HEK293 (cell line): ENCODE measurements around the gene DDX56.
A peak's percentile ranks its signal among the peaks of the same experiment; 100 is the strongest.

Experiments used
- CTCF ChIA-PET: fragments of 350-600 bp; formaldehyde crosslinking; extraction: SDS; loops from one replicate; lab custom pipeline; 2021; ENCODE audit warnings: antibody characterized with exemption; lab: Yijun Ruan, JAX
- POLR2A ChIA-PET: fragments of 300-600 bp; formaldehyde crosslinking; extraction: SDS; loops from one replicate; lab custom pipeline; 2020; ENCODE audit warnings: antibody characterized with exemption, inconsistent platforms; lab: Yijun Ruan, JAX
- H3K27ac ChIP-seq: fragments of 200-500 bp; sonication (Bioruptor generic); 2 replicates; pipeline ENCODE4 v1.5.1; 2014; ENCODE audit warnings: low read depth, low read length, control low read depth, inconsistent platforms; ENCODE audit errors: extremely low read depth
- H3K36me3 ChIP-seq, 2 experiments: fragments of 200-500 bp in 1 of 2; sonication (Bioruptor generic) in 1 of 2; 1 replicate in 1 of 2; 2 replicates in 1 of 2; pipeline ENCODE4 v1.5.1; 2014 to 2017; ENCODE audit warnings: inconsistent platforms in 2 of 2, low read length in 2 of 2; ENCODE audit not compliant: control insufficient read depth in 2 of 2, insufficient read depth in 1 of 2
- H3K4me1 ChIP-seq: fragments of 200-500 bp; sonication (Bioruptor generic); 2 replicates; pipeline ENCODE4 v1.5.1; 2014; ENCODE audit warnings: mild to moderate bottlenecking, low read length, inconsistent platforms; ENCODE audit not compliant: control insufficient read depth, insufficient read depth
- H3K4me3 ChIP-seq: 2 replicates; pipeline ENCODE4 v1.5.1; 2011; ENCODE audit warnings: low read depth, mild to moderate bottlenecking, control low read depth, low read length, moderate library complexity
- H3K9me3 ChIP-seq: fragments of 200-500 bp; sonication (Bioruptor generic); 2 replicates; pipeline ENCODE4 v1.5.1; 2014; ENCODE audit warnings: low read depth, low read length, inconsistent platforms; ENCODE audit not compliant: control insufficient read depth, insufficient read depth
- BCL6B ChIP-seq: fragments of 450-650 bp; formaldehyde crosslinking; IDR thresholded peaks from 2 replicates; pipeline ENCODE4 v1.5.1; 2017; ENCODE audit warnings: missing biosample characterization, missing genetic modification characterization
- KLF7 ChIP-seq: fragments of 450-650 bp; formaldehyde crosslinking; IDR thresholded peaks from 2 replicates; pipeline ENCODE4 v1.5.1; 2016; ENCODE audit warnings: missing biosample characterization, missing genetic modification characterization, borderline replicate concordance
- SCRT1 ChIP-seq: fragments of 450-650 bp; formaldehyde crosslinking; IDR thresholded peaks from 2 replicates; pipeline ENCODE4 v1.5.1; 2016; ENCODE audit warnings: missing biosample characterization, missing genetic modification characterization, borderline replicate concordance
- TRIM28 ChIP-seq: IDR thresholded peaks from 2 replicates; pipeline ENCODE4 v1.6.1; 2011; ENCODE audit warnings: low read length, control low read depth, borderline replicate concordance
- ZBTB6 ChIP-seq: fragments of 450-650 bp; formaldehyde crosslinking; IDR thresholded peaks from 2 replicates; pipeline ENCODE4 v1.5.1; 2017; ENCODE audit warnings: missing biosample characterization, missing genetic modification characterization
- ZNF155 ChIP-seq: fragments of 450-650 bp; formaldehyde crosslinking; IDR thresholded peaks from 2 replicates; pipeline ENCODE4 v1.5.1; 2016; ENCODE audit warnings: missing biosample characterization, missing genetic modification characterization
- ZNF184 ChIP-seq: fragments of 450-650 bp; IDR thresholded peaks from 2 replicates; pipeline ENCODE4 v1.5.1; 2018; ENCODE audit warnings: missing biosample characterization, mild to moderate bottlenecking, missing genetic modification characterization
- ZNF221 ChIP-seq: fragments of 450-650 bp; formaldehyde crosslinking; IDR thresholded peaks from 2 replicates; pipeline ENCODE4 v1.5.1; 2017; ENCODE audit warnings: missing biosample characterization, missing genetic modification characterization, borderline replicate concordance
- ZNF223 ChIP-seq: fragments of 450-650 bp; formaldehyde crosslinking; IDR thresholded peaks from 2 replicates; pipeline ENCODE4 v1.5.1; 2016; ENCODE audit warnings: missing biosample characterization, missing genetic modification characterization
- ZNF248 ChIP-seq: fragments of 450-650 bp; formaldehyde crosslinking; IDR thresholded peaks from 2 replicates; pipeline ENCODE4 v1.5.1; 2017; ENCODE audit warnings: missing biosample characterization, missing genetic modification characterization
- ZNF341 ChIP-seq: fragments of 450-650 bp; formaldehyde crosslinking; IDR thresholded peaks from 2 replicates; pipeline ENCODE4; 2016; ENCODE audit warnings: low read depth, missing biosample characterization, missing genetic modification characterization
- ZNF362 ChIP-seq: fragments of 450-650 bp; formaldehyde crosslinking; IDR thresholded peaks from 2 replicates; pipeline ENCODE4 v1.5.1; 2016; ENCODE audit warnings: missing biosample characterization, missing genetic modification characterization
- ZNF404 ChIP-seq: fragments of 450-650 bp; formaldehyde crosslinking; IDR thresholded peaks from 2 replicates; pipeline ENCODE4 v1.5.1; 2017; ENCODE audit warnings: missing biosample characterization, missing genetic modification characterization
- ZNF426 ChIP-seq: fragments of 450-650 bp; formaldehyde crosslinking; IDR thresholded peaks from 2 replicates; pipeline ENCODE4 v1.5.1; 2017; ENCODE audit warnings: missing biosample characterization, missing genetic modification characterization, mild to moderate bottlenecking, inconsistent platforms, moderate library complexity
- ZNF514 ChIP-seq: fragments of 450-650 bp; formaldehyde crosslinking; IDR thresholded peaks from 2 replicates; pipeline ENCODE4 v1.5.1; 2016; ENCODE audit warnings: missing biosample characterization, missing genetic modification characterization
- ZNF548 ChIP-seq: fragments of 450-650 bp; formaldehyde crosslinking; IDR thresholded peaks from 2 replicates; pipeline ENCODE4 v1.5.1; 2016; ENCODE audit warnings: missing biosample characterization, missing genetic modification characterization
- ZNF670 ChIP-seq: fragments of 450-650 bp; formaldehyde crosslinking; IDR thresholded peaks from 2 replicates; pipeline ENCODE4 v1.5.1; 2016; ENCODE audit warnings: missing biosample characterization, missing genetic modification characterization, low read depth
- ZNF776 ChIP-seq: fragments of 450-650 bp; formaldehyde crosslinking; IDR thresholded peaks from 2 replicates; pipeline ENCODE4 v1.5.0; 2017; ENCODE audit warnings: missing biosample characterization, missing genetic modification characterization, borderline replicate concordance
- ZNF791 ChIP-seq: fragments of 450-650 bp; formaldehyde crosslinking; IDR thresholded peaks from 2 replicates; pipeline ENCODE4 v1.5.1; 2016; ENCODE audit warnings: missing biosample characterization, missing genetic modification characterization
- TF ChIP-seq, protein P1 (sequence below): fragments of 450-650 bp; formaldehyde crosslinking; IDR thresholded peaks from 2 replicates; pipeline ENCODE4 v1.5.1; 2016; ENCODE audit warnings: missing biosample characterization, missing genetic modification characterization
- TF ChIP-seq, protein P2 (sequence below): fragments of 450-650 bp; formaldehyde crosslinking; IDR thresholded peaks from 2 replicates; pipeline ENCODE4 v1.5.1; 2017; ENCODE audit warnings: missing biosample characterization, missing genetic modification characterization
- TF ChIP-seq, protein P3 (sequence below): fragments of 450-650 bp; formaldehyde crosslinking; IDR thresholded peaks from 2 replicates; pipeline ENCODE4 v1.5.1; 2017; ENCODE audit warnings: missing biosample characterization, missing genetic modification characterization
- TF ChIP-seq, protein P4 (sequence below): fragments of 450-650 bp; formaldehyde crosslinking; IDR thresholded peaks from 2 replicates; pipeline ENCODE4 v1.5.1; 2016; ENCODE audit warnings: missing biosample characterization, missing genetic modification characterization

DDX56 gene

GRCh38 chr7:44583146-44583865 is 9.6 kb upstream of the DDX56 start (continued):
- TF ChIP-seq, protein P1, sequence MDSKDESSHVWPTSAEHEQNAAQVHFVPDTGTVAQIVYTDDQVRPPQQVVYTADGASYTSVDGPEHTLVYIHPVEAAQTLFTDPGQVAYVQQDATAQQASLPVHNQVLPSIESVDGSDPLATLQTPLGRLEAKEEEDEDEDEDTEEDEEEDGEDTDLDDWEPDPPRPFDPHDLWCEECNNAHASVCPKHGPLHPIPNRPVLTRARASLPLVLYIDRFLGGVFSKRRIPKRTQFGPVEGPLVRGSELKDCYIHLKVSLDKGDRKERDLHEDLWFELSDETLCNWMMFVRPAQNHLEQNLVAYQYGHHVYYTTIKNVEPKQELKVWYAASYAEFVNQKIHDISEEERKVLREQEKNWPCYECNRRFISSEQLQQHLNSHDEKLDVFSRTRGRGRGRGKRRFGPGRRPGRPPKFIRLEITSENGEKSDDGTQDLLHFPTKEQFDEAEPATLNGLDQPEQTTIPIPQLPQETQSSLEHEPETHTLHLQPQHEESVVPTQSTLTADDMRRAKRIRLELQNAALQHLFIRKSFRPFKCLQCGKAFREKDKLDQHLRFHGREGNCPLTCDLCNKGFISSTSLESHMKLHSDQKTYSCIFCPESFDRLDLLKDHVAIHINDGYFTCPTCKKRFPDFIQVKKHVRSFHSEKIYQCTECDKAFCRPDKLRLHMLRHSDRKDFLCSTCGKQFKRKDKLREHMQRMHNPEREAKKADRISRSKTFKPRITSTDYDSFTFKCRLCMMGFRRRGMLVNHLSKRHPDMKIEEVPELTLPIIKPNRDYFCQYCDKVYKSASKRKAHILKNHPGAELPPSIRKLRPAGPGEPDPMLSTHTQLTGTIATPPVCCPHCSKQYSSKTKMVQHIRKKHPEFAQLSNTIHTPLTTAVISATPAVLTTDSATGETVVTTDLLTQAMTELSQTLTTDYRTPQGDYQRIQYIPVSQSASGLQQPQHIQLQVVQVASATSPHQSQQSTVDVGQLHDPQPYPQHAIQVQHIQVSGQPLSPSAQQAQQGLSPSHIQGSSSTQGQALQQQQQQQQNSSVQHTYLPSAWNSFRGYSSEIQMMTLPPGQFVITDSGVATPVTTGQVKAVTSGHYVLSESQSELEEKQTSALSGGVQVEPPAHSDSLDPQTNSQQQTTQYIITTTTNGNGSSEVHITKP (tag by site-specific recombination): no peak
- no peak for TF ChIP-seq SCRT1 (tag by site-specific recombination)
- no peak for TF ChIP-seq ZNF362 (tag by site-specific recombination)
- no peak for TF ChIP-seq TRIM28
- TF ChIP-seq ZNF514 (tag by site-specific recombination): no peak
- TF ChIP-seq ZNF184 (tag by site-specific recombination): no peak
- TF ChIP-seq ZNF155 (tag by site-specific recombination): no peak
- TF ChIP-seq ZNF248 (tag by site-specific recombination): no peak
- TF ChIP-seq ZNF670 (tag by site-specific recombination): no peak
- no peak for TF ChIP-seq ZNF776 (tag by site-specific recombination)
- TF ChIP-seq ZNF223: no peak
- TF ChIP-seq, protein P2, sequence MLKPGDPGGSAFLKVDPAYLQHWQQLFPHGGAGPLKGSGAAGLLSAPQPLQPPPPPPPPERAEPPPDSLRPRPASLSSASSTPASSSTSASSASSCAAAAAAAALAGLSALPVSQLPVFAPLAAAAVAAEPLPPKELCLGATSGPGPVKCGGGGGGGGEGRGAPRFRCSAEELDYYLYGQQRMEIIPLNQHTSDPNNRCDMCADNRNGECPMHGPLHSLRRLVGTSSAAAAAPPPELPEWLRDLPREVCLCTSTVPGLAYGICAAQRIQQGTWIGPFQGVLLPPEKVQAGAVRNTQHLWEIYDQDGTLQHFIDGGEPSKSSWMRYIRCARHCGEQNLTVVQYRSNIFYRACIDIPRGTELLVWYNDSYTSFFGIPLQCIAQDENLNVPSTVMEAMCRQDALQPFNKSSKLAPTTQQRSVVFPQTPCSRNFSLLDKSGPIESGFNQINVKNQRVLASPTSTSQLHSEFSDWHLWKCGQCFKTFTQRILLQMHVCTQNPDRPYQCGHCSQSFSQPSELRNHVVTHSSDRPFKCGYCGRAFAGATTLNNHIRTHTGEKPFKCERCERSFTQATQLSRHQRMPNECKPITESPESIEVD (tag by site-specific recombination): no peak
- no peak for TF ChIP-seq BCL6B (tag by site-specific recombination)

DNA sequence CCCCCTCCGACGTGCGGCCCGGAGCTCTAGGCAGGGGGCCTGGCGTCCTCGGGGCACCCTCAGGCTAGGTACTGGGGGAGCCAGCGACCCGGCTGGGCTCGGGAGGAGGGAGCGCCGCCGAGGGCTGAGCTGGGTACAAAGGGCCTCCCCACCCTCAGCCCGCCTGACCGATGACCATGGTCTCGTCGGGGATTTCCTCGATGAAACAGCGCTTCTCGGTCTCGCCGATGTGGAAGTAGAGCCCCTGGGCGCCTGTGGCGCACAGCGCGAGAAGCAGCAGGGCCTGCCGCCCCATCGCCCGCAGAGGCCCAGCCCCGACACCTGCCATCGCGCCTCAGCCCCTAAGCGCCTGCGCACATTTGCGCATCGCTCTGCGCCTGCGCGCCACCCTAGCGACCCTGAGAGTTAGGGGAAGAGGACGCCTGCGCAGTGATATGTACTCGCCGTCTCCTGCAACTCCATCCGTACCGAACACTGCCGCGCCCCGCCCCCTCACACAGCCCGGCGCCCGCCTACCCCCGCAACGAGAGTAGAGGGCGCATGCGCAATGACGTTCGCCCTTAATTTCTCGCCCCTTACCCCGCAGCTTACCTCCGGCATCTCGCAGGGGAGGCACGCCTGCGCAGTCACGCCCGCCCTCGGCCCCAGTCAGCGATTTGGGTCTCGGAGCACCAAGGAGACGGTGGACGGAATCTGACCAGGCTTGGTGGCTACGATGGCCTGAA is 8.3 kb upstream of the DDX56 start, which contains the start of gene TMED4:
TMED4 (minus strand) TSS at position 353 of the 725 bp plus-strand sequence; CDS start at position 328, 25 bp downstream.
- ChIA-PET POLR2A (interaction anchor here (0.6 to 3.1 kb wide), 21 partner anchors 9 to 419 kb away, joined by 3 to 27 read pairs (median 4); partner anchors contain the start of genes DDX56, H2AZ2, NUDCD3 and OGDH), CTCF (interaction anchor here (0.7 to 1.4 kb wide), 5 partner anchors 8 to 1768 kb away, joined by 3 to 5 read pairs (median 3); partner anchors contain the start of gene DDX56)
- peak within 1 kb of the TSS; percentile 94 for H3K27ac ChIP-seq
- TF ChIP-seq, protein P3, sequence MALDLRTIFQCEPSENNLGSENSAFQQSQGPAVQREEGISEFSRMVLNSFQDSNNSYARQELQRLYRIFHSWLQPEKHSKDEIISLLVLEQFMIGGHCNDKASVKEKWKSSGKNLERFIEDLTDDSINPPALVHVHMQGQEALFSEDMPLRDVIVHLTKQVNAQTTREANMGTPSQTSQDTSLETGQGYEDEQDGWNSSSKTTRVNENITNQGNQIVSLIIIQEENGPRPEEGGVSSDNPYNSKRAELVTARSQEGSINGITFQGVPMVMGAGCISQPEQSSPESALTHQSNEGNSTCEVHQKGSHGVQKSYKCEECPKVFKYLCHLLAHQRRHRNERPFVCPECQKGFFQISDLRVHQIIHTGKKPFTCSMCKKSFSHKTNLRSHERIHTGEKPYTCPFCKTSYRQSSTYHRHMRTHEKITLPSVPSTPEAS (tag by site-specific recombination): no peak
- TF ChIP-seq, protein P4, sequence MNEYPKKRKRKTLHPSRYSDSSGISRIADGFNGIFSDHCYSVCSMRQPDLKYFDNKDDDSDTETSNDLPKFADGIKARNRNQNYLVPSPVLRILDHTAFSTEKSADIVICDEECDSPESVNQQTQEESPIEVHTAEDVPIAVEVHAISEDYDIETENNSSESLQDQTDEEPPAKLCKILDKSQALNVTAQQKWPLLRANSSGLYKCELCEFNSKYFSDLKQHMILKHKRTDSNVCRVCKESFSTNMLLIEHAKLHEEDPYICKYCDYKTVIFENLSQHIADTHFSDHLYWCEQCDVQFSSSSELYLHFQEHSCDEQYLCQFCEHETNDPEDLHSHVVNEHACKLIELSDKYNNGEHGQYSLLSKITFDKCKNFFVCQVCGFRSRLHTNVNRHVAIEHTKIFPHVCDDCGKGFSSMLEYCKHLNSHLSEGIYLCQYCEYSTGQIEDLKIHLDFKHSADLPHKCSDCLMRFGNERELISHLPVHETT (tag by site-specific recombination): no peak
- TF ChIP-seq ZNF426 (tag by site-specific recombination) (no peak), ZNF221 (tag by site-specific recombination) (no peak), ZNF341 (tag by site-specific recombination) (peak; percentile 87), ZNF791 (no peak), KLF7 (tag by site-specific recombination) (no peak), ZBTB6 (tag by site-specific recombination) (no peak), ZNF404 (tag by site-specific recombination) (no peak), ZNF548 (no peak)

More for the DNA sequence above, 8.3 kb upstream of the DDX56 start, which contains the start of gene TMED4:
- no peaks in the 10 kb centered on the region for H3K4me1 ChIP-seq
- H3K4me3 ChIP-seq: peak within 1 kb of the TSS; percentile 88
- H3K36me3 ChIP-seq: peaks cover 28 to 35% of the 10 kb centered on the region in 2 experiments
- no peaks in the 10 kb centered on the region for H3K9me3 ChIP-seq
